Activated CD4-positive, CD25-positive, alpha-beta regulatory T cell treated with anti-CD3 and anti-CD28 coated beads, Interleukin-2, amount 50 U/mL, for 72 hours (primary cell): Measurements from ENCODE around the gene MOB2.

Experiments
- DNase-seq: peaks from one replicate; pipeline ENCODE4 v3.0.0; 2021

The MOB2 gene

DNA sequence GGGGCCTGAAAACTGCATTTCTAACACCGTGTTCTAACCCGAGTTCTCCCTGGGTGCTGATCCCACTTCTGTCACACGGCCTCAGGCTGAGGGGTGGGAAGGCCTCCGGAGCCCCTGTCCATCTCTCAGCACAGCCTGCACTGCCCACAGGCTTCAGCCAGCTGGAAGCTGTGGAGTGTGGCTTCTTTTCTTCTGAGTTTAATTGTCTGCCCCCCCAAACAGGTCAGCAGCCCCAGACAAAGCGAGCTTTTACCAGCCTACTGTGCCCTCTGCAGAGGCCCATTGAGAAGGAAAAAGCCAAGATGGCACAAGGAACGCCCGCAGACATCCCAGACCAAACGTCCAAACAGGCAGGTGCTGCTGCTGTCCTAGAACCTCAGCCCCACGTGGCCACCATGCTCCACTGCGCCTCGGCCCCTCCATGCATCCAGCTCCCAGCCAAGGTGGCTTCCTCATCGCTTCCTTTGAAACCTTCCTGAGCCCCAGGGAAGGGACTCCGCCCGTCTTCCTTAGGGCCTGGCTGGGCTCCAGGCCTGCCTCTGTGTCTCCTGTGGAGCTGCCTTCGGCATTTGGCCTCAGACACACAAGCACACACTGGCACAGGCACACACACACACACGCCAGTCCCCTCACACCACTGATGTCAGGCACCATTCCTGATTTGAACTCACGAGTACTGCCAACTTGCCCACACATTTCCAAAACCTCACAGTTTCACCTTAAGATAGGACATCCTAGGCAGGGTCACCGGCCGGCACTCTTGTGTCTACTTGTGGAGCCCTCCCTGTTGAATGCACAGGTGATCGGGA, 1.7 kb downstream of the MOB2 start:
- no peak for DNase-seq

DNA sequence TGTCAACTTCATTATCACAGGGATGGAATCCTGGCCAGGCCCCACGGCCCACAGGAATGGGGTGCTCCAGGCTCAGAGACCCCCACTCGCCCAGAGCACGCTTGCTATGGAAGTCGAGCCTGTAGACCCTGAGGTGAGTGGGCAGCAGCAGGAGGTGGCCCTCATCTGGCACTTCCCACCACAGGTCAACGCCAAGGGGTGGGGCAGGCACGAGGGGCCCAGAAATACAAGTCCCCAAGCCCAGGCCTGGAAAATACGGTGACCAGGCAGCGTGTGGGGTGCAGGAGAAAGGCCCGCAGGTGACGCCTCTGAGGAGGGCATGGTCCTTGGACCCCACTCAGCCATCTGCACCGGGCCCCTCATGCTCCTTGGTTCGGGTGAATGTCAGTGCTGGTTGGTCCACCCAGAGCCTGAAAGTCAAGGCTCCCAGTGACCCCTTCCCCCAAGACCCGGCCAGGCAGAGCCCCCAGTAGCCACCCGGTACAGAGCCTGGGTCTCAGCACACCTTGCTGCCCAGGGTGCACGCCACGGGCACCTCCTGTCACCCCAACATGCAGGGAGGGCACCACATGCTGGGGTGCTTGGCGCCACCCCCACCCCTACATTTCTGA, 2.4 kb downstream of the MOB2 start:
- no peak for DNase-seq

DNA sequence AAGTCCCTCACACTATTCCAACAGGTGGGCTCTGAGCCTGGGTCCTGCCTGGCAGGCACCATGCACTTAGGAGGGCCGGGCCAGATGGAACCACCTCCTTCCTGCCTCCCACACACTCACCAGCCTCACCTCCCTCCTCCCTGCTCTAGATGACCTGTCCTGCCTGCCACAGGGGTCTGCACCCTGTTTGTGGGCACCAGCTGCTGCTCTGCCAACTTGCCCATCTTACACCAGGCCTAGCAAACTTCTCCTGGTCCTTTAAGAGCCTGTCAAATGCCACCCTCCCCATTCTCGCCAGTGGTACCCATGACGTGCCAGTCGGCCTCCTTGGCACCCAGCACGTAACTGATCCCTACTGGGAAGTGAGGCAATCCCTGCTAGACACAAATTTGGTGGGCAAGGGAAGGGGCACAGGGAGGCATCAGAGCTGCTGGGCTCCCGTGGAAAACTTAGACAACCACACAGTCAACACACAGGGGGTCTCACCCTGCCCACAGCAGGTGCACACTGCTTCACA, 3.1 kb downstream of the MOB2 start:
- DNase-seq = no peak

- no peak for DNase-seq
Measured at GRCh38 chr11:1482581-1483444, 3.8 kb downstream of the MOB2 start.

GRCh38 chr11:1481861-1482441, 4.6 kb downstream of the MOB2 start:
- no peak for DNase-seq

DNA sequence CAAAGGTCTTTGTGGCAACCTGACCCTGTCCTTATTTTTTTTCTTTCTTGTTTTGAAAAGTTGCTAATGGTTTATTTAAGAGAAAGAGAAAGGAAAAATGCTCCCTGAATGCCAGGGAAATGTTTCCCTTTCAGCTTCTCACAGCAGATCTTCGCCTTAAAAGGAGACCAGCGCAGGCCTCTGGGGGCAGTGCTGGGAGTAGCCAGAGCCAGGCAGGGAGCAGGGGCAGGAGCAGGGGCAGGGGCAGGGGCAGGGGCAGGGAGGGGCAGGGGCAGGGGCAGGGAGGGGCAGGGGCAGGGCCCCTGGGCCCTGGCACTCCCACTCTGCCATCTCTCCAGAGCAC, 5.1 kb downstream of the MOB2 start:
- DNase-seq = no peak

- DNase-seq = no peak
Measured at GRCh38 chr11:1480555-1481482, 5.8 kb downstream of the MOB2 start.

- no peak for DNase-seq
Measured at GRCh38 chr11:1480191-1480554, 6.4 kb downstream of the MOB2 start.

DNA sequence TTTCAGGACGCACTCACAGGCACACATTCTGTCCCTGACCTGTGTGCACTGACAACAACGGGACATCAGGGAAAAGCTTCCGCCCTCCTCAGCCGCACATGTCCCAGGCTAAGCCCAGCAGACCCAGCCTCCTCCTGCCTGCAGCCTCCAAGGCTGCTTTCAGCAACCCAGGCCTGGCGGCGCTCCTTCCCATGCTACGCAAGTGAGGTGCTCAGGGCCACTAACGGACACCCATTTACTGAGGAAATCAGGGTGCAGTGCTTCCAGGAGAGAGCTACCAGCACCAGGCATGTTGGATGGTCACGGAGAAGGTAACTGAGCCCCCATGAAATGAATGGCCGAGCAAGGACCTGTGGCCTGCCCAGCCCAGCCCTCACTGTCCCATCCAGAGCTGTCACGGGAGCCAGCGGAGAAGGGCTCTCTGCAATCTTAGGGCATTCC, 6.9 kb downstream of the MOB2 start:
- DNase-seq = no peak

DNA sequence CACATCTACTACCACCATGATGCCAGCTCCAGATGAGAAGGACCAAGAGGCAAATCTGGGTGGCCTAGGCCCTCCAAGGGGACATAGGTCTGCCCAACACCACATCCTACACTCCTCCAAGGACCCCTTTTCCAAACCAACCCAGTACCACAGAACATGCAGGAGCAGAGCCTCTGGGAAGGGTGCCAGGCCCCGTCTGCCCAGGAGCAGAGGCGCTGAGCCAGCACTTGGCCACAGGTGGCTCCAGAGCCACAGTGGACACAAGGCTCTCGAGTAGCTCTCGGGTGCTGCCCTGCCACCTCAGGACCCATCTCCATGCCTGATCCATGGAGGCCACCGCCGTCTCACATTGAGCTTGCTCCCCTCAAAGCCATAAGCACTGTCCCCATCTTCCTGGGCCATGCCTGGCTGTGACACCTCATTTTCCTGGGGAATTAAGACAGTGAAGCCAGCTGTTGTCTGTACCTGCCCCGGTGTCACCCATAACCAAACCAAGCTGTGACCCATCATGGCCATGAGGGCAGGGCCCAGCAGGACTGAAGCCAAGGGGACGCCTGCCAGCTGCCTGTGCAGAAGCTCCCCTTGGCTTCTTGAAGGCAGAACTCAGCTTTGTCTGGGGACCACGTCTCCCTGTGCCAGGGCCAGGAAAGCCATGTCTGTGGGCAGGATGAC, 7.4 kb downstream of the MOB2 start:
- no peak for DNase-seq

DNA sequence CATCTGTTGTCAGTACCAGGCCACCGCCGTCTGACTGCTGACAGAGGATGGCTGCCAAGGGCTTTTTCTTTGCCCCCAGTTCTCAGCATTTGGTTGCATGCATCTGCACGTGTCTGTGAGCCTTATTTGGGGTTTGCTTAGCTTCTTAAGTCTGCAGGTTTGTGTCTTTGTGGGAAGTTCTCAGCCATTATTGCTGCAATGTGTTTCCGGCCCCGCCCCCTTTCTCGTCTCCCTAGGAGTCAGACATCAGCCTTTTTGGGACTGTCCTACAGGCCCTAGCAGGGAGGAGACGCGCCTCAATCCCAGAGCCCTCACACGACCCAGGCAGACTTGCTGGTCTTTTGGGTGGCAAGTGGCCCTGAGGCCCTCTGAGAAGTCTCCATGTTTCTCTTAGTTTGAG, 8.0 kb downstream of the MOB2 start:
- no peak for DNase-seq

DNA sequence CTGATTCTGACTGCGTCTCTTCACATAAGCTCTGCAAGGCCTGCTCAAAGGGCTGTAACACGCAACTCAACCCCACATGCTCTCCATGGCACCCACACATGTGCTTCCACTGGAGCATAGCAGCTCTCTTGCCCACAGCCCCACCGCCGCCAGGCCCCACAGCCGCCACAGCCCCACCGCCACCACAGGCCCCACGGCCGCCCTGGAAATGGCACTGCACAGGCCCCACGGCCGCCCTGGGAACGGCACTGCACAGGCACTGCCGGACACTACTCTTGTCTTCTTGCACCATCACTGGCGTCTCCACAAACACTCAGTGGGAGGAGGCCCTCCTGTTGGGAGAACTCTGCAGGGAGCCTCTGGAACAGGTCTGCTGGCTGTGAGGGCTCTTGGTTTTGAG, 8.6 kb downstream of the MOB2 start:
- DNase-seq = no peak

- no peak for DNase-seq
Measured at GRCh38 chr11:1476940-1477736, 9.4 kb downstream of the MOB2 start.

DNA sequence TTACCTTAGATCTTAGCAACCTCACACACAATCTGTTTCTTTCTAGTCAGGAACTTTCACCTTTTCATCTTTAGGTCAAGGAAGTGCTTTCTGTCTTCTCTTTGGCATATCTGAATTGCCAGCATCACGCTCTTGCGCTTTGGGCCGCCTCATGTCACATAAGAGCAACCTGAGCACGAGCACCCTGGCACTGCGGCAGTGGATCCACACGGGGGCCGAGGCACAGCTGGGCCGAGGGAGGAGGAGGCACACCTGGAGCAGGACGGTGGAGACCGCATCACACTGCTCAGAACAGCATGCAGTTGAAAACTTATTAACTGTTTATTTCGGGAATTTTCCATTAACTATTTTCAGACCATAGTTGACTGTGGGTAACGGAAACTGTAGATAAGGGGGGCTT, 10.7 kb downstream of the MOB2 start:
- DNase-seq = no peak

- DNase-seq = no peak
Measured at GRCh38 chr11:1473786-1474185, 12.8 kb downstream of the MOB2 start.

DNA sequence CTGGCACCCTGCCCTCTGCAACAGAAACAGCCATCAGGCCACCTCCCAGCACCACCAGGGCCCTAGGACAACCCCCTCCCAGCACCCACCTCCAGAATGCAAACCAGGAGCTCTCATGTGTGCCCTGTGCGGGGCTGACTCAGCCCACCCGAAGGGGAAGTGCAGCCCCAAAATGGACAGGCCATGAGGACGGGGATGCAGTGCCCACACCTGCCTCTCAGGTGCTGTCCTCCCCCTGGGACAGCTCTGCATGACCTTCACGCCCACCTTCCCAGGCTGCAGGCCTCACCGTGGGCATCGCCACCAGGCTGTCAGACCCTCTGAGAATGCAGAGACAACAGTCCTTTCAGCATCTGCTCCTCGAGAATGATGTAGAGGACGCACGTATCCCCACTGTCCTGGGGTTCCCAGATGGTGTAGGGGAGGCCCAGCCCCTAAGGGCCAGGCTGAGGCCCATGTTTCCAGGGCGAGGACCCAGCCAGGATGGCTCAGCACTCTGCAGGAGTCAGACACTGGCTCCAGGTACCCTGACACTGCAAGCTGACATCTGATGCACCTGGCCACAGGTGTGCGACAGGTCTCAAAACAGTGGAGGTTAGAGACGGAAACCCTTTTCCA, 13.5 kb downstream of the MOB2 start:
- DNase-seq = no peak

GRCh38 chr11:1472180-1473005, 14.2 kb downstream of the MOB2 start:
- no peak for DNase-seq

DNA sequence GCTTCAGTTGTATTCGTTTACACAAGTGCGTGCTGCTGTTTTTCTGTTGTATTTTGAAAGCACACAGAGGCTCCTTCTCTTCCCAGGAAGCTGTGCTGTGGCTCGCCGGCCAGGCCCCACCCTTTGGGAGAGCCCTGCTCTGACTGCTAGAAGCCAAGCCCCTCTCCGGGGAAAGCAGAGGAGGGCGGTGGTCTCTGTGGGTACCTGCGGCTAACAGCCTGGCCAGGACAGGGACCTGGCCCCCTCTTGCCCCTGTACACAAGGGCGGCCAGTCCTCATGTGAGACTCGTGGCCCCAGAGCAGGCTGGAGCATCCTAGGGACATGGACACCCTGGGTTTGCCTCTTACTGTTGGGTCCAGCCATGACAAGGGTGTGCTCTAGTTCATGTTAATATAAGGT, 14.8 kb downstream of the MOB2 start:
- DNase-seq = no peak
